ENCODE results near the gene MAOA.
"Not testable (repeated sequence)": the region's sequence is repeated elsewhere in the genome, so short reads cannot be mapped to it uniquely, and the experiment has no call there.

MAOA gene

DNA sequence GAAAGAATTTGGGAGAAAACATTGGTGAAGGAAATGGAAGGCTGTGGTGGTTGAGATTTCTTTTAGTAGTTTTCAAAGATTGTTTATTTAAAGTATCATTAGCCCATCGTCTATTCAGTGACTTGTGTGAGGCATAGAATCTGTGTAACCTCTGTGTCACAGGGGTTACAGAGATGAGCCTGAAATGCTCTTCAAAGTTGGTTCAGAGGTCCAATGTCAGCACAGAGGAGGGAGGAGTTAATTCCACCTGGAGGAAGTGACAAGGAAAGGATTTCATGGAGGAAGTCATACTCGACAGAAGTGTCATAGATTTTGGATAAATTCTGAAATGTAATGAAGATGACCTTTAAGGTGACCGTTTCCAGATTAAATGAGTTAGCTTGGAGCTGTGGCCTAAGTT, 8.2 kb downstream of the MAOA start:
- no peak for DNase-seq

- no peak for DNase-seq
These were observed 8.6 kb downstream of the MAOA start for GRCh38 chrX:43664708-43665107.

DNA sequence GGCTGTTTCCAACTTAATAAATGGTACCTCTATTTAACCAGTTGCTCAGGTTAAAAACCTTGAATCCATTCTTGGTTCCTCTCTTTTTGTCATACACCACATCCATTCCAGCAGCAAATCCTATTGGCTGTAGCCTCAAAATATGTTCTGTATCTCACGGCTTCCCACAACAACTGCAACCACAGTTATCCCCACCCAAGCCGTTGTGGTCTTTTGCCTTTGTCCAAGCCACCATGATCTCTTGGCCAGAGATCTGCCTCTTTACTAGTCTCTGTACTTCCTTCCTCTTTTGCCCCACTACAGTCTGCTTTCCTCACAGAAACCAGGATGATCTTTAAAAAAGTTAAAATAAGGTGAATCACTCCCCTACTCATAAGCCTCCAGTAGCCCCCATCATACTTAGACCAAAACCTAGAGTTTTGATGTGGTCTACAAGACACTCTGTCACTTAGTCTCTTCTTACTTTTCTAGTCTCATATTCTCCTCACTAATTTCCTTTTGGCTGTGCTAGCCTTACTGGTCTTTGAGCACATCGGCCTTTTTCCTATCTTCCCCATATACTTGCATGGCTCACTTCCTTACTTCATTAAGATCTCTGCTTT, 10.3 kb downstream of the MAOA start:
- no peak for DNase-seq

DNA sequence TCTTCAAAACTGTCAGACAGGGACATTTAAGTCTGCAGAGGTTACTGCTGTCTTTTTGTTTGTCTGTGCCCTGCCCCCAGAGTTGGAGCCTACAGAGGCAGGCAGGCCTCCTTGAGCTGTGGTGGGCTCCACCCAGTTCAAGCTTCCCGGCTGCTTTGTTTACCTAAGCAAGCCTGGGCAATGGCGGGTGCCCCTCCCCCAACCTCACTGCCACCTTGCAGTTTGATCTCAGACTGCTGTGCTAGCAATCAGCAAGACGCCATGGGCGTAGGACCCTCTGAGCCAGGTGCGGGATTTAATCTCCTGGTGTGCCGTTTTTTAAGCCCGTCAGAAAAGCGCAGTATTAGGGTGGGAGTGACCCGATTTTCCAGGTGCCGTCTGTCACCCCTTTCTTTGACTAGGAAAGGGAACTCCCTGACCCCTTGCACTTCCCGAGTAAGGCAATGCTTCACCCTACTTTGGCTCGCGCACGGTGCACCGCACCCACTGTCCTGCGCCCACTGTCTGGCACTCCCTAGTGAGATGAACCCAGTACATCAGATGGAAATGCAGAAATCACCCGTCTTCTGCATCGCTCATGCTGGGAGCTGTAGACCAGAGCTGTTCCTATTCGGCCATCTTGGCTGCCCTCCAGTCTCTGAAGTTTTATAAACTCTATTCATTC, 20.0 kb downstream of the MAOA start:
- not testable (repeated sequence) for DNase-seq

GRCh38 chrX:43676971-43677572, 21.0 kb downstream of the MAOA start:
- no peak for DNase-seq

- DNase-seq: no peak
These were observed 21.9 kb downstream of the MAOA start for GRCh38 chrX:43677993-43678392.

GRCh38 chrX:43679058-43679457, 23.0 kb downstream of the MAOA start:
- no peak for DNase-seq

GRCh38 chrX:43679778-43680177, 23.7 kb downstream of the MAOA start:
- DNase-seq: no peak

GRCh38 chrX:43682726-43683125, 26.6 kb downstream of the MAOA start:
- no peak for DNase-seq

DNA sequence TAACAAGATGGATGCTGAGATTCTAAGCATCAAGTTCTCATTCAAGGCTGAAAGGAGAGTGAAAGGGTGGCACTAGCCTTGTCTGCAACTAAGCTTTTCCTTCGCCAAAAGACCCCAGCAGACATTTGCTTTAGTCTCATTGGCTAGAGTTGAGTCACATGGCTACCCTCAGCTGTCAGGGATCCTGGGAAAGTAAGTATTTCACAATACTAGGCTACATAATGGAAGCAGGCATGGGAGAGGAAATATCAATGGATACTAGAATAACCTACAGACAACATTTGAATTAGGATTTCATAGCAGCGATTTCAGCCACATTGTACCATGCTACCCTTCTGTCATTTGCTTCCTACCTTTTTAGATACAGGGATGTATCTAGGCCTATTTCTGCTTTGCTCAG, 29.1 kb downstream of the MAOA start:
- DNase-seq: no peak

- no peak for DNase-seq
These were observed 32.5 kb downstream of the MAOA start for GRCh38 chrX:43688586-43688985.

DNA sequence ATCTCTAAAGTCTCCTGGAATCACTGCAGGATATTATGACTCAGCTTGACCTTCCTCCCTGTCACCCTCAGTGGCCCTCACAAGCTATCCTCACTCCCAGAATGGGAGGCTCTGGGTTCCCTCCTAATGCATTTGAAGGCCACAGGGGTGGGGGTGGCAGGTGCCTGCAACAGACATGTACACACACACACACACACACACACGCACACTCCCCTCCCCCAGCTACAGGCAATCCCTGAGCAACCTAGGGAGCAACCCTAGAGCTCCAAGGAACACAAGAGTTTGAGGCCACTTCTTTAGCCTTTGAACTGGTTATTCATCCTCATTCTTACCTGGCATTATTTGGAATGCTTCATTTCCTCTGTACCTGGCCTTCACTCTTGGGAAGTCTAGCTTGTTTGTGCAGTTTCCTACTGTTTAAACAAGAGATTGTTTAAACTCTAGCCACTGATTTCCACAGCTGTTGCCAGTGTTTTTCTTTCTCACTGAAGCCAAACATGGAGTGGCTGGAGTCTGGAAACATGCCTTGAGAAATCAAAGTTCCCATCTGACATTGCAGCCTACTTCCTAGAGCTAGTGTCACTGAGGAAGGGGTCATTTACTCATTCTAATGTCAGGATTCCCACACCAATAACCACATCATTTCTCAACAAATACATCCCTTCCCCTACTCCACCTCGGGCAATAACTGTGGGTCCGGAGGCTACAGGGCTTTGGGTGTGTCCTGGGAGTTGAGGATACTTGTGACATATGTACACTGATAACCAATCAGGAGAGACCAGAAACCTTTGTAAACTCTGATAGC, 37.7 kb downstream of the MAOA start:
- no peak for DNase-seq

DNA sequence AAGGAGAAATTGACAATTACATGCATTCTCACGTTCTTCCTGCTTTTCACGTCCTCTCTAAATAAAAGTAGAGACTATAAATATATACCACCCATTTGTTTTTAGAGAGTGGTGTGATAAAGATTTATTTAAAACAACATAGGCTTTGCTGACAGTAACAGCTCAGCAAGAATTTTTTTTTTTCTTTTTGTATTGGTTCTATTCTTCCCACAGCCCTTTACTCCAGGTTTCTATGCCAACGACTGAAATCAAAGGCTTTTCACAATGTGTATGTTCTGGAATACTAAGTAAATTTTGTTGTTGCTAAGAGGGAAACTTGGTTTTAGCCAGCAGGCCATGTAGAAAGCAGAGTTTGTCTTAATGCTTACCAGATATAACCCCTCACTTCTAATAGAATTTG, 43.4 kb downstream of the MAOA start:
- DNase-seq: no peak

GRCh38 chrX:43702079-43702524, 46.0 kb downstream of the MAOA start:
- no peak for DNase-seq

- no peak for DNase-seq
These were observed 46.6 kb downstream of the MAOA start for GRCh38 chrX:43702660-43703059.

- DNase-seq: no peak
These were observed 47.2 kb downstream of the MAOA start for GRCh38 chrX:43703211-43703791.

- DNase-seq: no peak
These were observed 50.8 kb downstream of the MAOA start for GRCh38 chrX:43706786-43707370.

DNA sequence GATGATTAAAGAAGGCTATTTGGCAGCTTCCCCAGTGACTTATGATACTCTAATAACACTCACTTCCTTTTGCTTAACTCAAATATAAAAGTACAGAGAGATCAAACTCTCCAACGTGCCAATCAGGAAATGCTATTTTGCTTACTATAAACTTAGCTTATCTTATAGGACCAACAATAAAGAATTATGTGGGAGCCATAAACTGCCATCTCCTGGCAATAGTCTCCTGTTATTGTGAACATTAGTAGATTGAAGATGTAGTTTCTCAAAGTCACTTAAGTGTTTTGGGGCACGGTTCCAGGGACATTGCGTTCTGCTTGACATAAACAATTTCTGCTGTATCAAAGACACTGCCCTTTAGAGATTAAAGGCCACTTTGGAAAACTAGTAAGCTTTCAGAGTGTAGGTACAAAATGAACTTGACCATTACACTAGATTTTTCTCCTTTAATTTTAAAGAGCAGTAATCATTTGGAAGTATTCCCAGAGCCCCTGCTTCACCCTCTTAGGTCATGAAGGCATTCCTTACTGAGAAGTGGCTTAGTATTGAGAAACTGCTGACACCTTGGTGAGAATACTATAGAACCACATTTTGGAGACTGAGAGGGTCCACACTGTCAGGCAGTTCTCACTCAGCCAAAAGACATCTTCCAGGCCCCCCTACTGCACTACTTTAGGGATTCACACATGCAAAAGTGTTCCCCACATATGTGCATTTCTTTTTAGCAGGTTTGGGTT, 51.9 kb downstream of the MAOA start:
- no peak for DNase-seq

DNA sequence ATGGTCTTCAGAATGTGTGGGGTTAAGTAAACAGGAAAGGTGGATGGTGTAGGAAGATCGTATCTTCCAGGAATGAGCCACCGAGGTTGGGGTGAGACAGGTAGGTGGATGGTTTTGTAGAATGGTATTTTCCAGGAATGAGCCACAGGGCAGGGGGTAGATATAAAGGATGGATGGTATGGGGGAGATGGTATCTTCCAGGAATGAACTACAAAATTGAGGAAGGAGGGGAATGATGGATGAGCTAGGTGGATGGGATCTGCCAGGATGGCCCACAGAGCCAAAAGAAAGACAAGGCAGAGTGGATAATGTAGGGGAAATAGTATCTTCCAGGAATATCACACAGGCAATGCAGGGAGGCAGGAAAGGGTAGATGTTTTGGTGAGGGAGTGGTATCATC, 60.0 kb downstream of the MAOA start:
- DNase-seq: no peak

- no peak for DNase-seq
These were observed 60.6 kb downstream of the MAOA start for GRCh38 chrX:43716696-43717095.

GRCh38 chrX:43717161-43717560, 61.1 kb downstream of the MAOA start:
- no peak for DNase-seq

- DNase-seq: no peak
These were observed 62.0 kb downstream of the MAOA start for GRCh38 chrX:43718081-43718480.
